ENCODE measurements around the gene CTNNA2.
"Not testable (repeated sequence)": the region's sequence is repeated elsewhere in the genome, so short reads cannot be mapped to it uniquely, and the experiment has no call there.

Gene CTNNA2

DNA sequence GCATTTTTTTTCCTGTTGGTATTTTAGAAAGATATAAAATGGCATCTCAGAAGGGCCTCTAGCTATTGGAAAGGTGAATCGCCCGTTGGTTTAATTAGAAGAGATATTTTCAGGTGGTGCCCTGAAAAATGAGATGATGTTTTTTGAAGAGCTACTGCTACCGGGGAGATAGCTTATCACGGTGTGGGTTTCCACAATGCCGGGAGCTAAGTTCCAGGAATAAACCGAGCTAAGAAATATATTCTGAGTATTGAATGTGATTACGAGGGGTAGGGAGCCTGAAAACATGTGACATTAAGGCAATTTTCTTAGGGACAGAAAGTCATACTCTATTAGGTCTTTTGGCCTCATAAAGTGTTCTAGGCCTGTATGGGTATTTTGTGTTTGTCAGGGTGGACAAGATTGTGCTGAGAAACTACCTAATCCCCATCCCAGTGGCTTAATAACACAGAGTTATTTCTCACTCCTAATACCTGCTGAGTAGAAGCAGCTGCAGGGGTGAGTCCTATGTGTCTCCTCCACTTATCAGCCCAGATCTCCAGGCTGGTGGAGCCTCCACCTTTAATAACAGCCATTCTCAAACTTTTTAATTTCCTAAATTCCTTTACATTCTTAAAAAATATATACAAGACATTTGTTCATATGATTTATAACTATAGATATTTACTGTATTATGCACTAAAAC lies 641.5 kb downstream of the CTNNA2 start:
- DNase-seq: no peak

DNA sequence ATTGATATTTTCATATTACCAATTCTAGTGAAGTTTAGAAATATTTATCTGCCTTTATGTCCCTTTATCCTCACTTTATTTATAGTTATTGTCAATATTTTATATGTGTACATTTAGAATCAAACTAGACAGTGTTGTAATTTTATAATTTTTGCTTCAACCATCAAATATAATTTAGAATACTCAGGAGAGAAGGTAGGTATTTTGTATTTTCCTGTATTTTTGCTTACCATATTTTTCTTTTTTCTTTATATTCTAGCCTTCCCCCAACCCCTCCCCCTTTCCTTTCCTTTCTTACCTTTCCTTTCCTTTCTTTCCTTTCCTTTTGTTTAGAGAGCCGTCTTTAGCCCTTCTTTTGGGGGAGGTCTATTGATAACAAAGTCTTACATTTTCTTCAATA lies 651.5 kb downstream of the CTNNA2 start:
- DNase-seq: no peak

DNA sequence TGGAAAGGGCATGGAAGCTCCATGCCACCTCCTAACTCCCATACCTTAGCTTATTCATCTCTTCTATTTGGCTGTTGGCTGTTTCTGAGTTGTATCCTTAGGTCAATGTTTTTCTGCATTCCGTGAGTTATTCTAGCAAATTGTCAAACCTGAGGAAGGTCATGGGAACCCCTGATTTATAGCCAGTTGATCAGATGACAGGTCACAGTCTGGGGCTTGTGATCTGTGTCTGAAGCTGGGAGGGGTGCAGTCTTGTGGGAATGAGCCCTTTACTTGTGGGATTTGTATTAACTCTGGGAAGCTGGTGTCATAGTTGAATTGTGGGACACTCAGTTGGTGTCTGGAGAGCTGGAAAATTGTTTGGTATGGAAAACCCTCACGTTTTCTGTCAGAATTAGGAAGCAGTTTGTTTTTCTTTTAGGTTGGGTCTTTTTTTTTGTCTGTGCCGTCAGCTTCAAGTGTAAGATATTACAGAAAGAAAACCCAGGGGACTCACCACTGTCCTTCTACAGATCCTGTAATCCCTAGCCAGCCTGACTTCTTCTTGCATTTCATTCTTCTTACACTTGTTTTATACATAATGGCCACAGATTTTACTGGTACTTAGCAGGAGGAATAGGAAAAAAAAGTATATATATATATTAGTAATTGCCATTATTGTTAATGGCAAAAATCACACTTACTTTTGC lies 653.8 kb downstream of the CTNNA2 start:
- no peak for DNase-seq

DNA sequence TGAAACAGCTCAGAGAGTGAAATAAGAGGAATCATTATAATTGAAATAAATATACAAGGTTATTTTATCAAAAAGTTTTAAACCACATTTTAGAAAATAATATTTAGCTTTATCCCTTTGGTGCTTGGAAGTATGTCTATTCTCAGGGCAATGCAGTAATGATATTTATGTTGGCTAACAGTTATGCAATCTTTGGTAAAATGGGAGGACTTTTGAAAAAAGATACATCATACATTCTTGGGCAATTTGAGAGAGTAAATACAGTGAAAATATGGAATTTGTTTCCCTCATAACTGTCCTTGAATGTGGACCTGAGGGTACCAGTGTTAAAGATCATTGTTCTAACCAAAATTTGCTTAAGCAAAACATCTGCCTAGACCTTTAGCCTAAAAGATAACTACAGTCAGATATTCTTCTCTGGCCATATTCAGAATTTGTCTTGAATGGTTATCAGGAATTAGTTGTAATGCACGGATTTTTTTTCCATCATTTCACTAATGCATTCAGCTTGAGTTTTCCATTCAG lies 654.5 kb downstream of the CTNNA2 start:
- no peak for DNase-seq

DNA sequence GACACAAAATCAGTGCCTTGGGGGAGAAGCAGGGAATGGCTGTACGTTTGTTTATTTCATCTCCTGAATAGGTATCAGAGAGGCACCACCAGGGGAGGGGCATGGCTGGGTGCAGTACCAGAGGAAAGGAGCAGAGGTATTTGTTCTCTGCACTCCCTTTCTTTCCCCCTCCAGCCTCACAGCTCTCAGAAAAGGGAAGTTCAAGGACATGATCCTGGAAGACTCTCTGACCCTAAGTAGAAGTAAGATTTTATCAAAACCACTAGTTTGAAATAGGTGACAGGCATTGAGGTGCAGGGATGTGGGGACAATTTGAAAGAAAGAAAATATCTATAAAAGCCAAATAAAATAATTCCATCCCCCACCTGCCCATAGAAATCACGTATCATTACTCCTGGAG lies 655.2 kb downstream of the CTNNA2 start:
- DNase-seq: no peak

DNA sequence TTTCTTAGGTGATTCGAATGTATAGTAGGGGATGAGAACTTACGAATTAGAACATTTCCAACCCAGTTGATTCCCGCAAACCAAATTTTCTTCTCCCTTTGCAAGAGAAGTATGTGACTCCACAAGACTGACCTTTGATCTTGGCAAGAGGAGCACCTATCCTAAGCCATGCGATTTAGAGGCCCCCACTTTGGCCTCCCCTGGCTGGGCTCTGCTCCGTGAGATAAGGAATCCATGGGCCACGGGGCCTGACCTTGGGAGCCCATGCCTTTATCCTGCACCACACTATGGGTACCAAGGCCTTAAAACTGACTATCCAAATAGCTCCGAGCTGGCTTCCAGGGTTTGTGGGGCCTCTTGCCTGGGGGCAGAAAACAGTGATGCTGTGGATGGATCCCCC lies 656.0 kb downstream of the CTNNA2 start:
- DNase-seq: no peak

DNA sequence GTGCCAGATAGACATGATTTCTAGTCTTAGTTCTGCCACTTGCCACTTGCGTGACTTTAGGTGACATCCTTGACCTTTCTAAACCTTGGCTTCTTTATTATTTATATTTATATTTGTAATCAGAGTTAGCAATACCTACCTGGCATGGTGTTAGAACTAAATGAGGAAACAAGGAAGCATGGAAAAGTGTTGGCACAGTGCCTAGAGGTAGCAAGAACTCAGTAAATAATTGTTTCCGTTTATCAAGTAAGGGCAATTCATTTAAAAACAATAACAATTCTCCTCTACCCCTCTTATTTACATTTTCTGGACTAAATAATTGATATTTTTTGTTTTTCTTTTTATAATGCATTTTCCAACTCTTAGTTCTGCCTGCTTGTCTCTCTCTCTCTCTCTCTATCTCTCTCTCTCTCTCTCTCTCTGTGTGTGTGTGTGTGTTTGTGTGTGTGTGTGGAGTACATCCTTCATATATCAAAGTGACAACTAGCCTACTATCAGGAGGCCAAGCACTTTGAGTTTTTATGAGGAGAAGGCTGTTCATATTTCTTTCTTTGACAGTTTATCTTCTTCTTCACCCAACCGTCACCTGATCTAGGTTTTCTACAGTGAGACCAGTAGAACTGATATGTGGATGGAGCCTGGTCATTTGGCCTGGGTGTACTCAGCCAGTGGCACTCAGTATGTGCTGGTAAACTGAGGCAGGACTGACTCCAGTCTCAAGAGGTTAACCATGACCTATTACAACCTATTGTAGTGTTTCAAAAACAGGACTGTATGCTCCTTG lies 657.2 kb downstream of the CTNNA2 start:
- no peak for DNase-seq

DNA sequence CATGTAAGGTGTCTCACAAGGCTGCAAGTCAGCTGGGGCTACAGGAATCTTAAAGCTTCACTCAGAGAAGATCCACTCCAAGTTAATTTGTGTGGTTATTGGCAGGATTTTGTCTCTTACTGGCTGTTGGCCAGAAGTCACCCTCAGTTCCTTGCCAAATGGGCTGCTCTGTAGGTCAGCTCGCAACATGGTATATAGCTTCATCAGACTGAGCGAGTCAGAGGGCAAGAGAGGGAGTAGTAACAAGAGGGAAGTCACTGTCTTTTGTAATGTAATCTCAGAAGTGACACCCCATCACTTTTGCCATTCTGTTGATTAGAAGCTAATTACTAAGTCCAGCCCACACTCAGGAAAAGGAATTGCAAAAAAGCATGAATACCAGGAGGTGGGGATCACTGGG lies 672.2 kb downstream of the CTNNA2 start:
- no peak for DNase-seq

DNA sequence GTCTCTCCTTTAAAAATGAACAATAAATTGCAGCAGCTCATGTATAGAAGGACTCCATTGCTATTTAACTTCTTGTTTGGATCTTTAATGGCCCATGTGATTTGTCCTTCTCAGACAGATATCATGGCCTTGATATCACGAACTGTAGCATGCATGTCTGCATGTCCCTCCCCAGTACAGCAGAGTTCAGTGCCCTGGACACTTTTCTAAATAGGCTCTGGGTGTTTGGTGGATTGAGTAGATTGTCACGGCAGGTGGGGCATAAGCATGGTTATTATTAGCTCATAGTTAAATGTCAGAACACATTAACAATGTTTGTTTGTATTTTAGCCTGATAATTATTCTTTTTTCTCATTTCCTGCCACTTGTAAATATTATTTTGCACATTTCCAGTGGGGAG lies 673.4 kb downstream of the CTNNA2 start:
- no peak for DNase-seq

DNA sequence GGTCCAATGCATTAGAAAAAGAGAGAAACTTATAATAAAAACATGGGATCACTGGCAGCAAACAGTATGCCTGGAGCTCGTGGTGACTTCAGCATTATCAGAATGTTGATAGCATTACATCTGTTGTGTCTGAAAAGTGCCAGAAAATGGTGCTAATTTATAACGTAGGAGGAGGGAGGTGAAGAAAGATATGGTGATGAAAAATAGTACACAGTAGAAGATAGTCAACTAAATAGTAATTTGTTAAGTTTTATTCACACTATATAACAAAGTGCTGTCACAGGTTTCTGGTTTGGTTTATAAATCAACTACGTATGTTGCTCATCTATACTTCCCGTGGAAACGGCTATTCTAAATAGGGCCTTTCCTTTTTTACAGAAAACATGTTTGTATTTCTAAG lies 674.3 kb downstream of the CTNNA2 start:
- DNase-seq: no peak

DNA sequence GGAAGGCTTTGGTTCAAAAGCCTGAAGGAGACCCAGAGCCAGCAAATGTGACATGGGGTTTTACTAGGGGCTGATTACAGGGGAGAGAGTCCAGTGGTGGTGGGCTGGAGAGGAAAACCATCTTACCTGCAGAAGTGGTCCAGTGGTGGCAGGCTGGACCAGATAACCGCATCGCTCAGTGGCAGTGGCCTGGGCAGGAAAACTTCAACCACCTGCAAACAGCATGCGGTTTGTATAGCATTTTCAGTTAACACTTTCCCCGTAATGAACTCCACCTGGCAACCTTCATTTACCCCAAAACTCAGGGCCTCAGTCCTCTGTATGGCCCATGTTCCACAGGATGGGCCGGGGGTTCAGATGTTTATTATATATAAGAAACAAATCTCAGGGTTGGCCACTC lies 677.3 kb downstream of the CTNNA2 start:
- no peak for DNase-seq

DNA sequence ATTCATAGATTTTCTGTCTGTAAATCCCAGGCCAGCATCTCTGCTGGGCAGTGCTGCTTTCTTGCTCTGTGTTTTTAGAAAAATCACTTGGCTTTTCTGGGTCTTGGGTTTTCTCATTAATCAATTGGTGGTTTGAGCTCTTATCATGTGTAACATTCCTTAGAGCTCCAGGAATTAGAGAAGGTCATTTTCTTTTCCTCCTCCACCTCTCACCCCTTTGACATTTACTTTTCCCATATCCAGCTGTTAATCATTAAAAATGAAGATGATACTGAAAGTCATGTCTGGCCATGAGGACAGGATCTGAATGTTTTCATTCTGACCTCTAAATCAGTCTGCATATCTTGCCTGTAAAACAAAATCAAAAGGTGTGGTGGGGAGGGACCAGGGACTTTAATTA lies 680.7 kb downstream of the CTNNA2 start:
- no peak for DNase-seq

DNA sequence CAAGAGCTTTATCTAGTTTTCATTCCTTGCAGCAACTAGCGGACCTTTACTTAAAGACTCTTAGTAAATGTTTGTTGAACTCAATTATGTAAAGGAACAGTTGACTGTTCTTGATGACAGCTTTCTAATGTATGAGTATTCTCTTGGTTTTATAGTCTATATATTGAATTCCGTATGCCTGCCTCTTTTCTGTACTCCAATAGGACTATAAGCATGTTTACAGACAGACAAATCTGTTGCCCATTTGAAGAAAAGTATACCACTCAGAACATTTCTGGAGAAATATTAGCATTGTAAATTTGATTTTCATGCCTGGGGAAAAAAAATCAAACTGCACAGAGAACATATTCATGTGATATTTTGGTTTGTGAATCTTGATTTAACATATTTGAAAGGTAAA lies 682.2 kb downstream of the CTNNA2 start:
- no peak for DNase-seq

DNA sequence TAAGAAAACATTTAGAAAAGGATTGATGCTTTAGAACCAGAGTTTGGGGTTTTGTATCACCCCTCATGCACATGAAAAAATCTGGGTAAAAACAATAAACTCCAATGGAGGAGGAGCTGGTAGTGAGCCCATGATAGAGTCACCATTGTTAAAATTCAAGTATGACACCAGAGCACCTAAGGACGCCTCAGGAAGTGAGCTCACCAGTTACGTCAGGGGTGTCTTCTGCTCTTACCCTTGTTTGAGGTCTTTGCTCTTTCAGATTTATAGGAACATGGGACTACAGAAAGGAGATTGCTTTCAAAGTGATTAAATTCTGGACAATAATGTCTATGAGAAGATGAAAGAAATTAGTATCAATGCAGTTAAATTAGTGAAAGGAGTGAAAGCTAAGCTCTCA lies 685.2 kb downstream of the CTNNA2 start:
- no peak for DNase-seq

DNA sequence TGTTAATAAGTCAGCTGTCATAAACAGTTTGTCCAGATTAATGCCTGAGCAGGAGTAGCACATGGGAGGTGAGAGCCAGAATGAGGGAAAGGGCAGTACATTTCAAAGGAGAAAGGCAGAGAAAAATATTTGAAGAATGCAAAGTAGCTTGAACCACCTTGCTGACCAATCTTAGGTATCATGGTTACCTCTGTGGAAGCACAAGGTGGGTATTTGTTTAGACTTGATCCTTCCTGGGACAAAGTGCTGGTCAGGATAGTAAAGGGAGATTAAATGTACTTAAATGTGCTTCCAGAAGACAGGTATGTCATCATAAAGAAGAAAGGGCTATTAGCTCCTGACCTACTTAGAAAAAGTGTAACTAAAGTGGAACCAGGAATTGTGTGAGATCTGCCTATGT lies 686.7 kb downstream of the CTNNA2 start:
- DNase-seq: no peak

DNA sequence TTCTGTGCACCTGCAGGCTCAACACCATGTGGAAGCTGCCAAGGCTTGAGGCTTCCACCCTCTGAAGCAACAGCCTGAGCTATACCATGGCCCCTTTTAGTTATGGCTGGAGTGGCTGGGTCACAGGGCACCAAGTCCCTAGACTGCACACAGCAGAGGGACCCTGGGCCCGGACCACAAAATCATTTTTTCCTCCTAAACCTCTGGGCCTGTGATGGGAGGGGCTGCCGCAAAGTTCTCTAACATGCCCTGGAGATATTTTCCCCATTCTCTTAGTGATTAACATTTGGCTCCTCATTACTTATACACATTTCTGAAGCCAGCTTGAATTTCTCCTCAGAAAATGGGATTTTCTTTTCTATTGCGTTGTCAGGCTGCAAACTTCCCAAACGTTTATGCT lies 691.1 kb downstream of the CTNNA2 start:
- DNase-seq: not testable (repeated sequence)

DNA sequence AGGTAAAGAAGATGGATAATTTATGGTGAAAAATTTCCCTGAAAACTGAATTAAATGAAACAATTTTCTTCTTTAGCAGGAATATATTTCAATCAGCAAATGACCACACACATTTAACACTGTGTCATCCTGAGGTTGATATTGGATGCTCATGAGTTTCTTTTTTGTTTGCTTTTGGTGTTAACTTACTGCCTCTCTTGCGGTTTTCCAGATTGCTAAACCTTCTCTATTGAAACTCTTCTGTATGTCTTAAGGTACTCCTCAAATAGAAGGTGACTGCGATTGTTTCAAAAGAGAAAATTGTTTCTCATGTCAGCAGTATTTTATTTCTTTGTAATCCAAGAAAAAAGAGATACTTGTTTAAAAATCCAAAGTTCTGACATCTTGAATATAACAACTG lies 692.6 kb downstream of the CTNNA2 start:
- DNase-seq: no peak

DNA sequence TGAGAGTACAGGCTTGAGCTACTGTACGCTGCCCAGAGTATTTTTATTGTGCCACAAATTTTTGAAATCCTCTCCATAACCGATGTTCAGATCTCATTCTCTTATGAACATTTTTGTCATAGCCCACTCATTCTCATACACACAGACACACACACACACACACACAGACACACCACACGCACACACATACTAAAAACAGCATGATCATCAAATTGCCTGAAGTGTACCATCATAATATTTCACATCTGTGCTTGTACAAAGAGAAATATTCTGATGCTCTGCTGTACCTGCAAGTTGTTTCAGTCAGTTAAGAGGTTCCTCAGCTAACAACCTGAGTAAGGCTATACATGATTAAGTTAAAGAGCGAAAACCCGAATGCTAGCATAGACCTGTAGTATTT lies 696.6 kb downstream of the CTNNA2 start:
- DNase-seq: no peak

DNA sequence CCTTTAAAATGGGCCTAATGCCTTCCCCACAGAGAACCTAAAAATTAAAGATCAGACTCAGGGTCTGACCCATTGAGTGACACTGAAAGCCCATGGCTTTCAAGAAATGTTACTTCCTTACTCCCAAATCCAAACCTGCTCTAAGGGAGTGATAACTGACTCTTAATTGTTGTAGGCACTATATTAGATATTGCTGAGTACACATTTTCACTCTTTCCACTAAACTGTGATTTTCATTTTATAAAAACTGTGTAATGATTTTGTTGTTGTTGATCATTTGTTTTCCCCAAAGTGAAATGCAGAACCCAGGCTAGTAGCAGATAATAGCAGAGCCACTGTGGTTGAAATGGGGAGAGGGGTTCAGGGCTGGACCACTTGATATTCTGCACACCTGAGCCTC lies 704.6 kb downstream of the CTNNA2 start:
- DNase-seq: no peak

DNA sequence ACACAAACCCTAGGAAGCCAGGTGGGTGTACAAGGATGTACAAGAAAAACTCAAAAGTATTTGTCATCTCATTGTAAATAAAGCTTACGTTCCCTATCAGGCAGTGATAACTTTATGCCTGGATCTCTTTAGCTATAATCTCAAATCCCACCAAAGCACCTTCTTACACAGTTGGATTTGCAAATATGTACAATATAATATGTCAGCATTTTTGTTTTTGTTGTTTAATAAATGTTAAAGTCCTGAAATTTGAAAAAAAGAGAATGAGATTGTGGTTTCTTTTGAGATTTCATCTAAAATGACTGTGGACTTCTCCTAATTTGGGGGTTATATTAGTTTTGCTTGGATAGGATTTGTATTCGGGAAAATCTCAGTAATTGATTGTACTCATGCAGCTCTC lies 709.8 kb downstream of the CTNNA2 start:
- no peak for DNase-seq

DNA sequence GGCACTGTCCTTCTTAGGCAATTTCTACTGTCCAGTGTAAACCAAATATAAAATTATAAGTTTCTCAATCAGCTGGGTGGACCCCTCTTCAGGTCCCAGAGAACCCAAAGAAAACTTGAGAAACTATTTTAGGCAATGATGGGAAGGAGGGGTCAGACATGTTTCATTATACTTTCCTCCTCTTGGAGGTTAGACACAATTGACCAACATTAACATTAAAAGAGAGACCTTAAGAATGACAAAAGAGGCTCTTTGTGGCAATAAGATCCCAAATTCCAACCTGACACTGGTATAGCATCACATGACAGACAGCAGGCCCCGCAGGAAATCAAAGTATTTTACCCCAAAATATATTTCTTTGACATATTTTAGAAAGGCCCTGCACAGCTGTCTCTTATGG lies 718.6 kb downstream of the CTNNA2 start:
- DNase-seq: no peak

DNA sequence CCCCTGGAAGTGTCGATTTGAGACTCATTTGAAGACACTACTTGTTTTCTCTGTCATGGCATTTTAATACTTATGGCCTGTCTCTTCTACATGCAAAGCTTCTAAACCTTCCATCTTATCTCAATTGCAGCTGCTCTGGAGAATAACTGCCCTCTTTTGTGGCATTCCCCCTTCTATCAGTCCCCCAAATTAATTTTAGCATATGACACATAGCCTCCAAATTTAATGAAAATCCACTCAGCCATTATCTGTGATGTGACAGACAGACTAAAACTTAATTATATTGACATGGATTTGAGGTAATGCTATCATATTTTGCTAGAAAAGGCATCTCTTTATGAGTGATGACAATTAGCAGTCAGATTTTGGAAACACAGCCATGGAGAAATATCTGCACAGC lies 720.5 kb downstream of the CTNNA2 start:
- no peak for DNase-seq

DNA sequence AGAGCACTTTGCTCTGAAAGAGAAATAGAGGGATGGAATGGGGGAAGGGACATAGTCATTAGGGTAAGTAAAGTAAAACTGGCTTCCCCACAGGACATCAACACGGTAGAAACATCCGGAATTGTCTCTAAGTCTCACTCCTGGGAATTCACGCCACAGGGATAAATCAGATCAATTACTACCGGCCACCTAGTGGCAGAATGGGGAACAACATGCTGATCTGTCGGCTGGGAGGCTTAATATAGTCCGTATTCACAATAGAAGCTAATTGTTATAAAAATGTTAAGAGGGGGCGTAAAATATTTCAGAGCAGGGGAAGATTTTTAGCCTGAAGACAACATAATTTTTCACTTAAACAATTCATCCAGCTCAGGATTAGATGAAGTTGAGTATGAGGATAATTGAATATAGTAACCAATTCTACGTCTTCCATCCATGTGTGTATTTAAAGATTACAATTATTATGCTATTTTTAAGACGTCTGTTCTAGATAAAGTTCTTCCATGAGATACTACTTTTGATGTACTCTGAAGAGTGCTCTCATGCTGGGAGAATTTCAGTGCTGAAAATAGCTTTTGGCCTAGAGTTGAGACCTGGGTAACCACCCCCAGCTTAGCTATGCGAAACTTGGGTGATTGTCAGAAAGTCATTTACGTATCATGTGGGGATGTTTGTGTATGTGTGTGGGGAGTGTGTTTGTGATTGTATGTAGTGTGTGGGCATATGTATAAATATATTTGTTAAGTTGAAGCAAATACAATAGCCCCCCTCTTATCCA lies 726.0 kb downstream of the CTNNA2 start:
- peak in 1 of 2 experiments; percentile 14 for DNase-seq
